GM23248 (cell line): ENCODE data around the gene MICOS13.

Experiments used
- EZH2 ChIP-seq: fragments of 200-600 bp; sonication (generic); IDR thresholded peaks from 2 replicates; pipeline ENCODE4 v1.6.1; 2018; ENCODE audit warnings: antibody characterized with exemption, mild to moderate bottlenecking; ENCODE audit not compliant: insufficient read depth, poor library complexity, severe bottlenecking
- EZH2phosphoT487 ChIP-seq: fragments of 200-600 bp; sonication (generic); IDR thresholded peaks from 2 replicates; pipeline ENCODE4 v1.6.1; 2018; ENCODE audit warnings: antibody characterized with exemption, moderate library complexity, mild to moderate bottlenecking, low read depth; ENCODE audit not compliant: insufficient read depth

GRCh38 chr19:5666921-5667610, 13.2 kb downstream of the MICOS13 start:
- TF ChIP-seq EZH2phosphoT487 (no peak), EZH2 (no peak)
